Measurements from ENCODE around the gene ARRB2. TPM values are rescaled to one million over a fixed set of nuclear protein-coding genes. Genes with fewer than 3 reads are reported as not detected.

Gene ARRB2
- total and polyA plus RNA-seq, 2 of the 13 experiments (the other 11 are each of a cell fraction or from before 2014, with no cell fraction given) = 21.5 to 49.2 TPM

- TF ChIP-seq ZNF3 (CRISPR knock-in tag; IDR thresholded peaks at IDR 0.05) (no peak), ZNF30 (CRISPR knock-in tag; IDR thresholded peaks at IDR 0.05) (peak; percentile 73; the same call in 1 of the 2 replicates), ZKSCAN8 (CRISPR knock-in tag; IDR thresholded peaks at IDR 0.05; ENCODE audit: borderline replicate concordance) (no peak), NFATC3 (CRISPR knock-in tag; IDR thresholded peaks at IDR 0.05) (no peak), POGZ (CRISPR knock-in tag; IDR thresholded peaks at IDR 0.05) (peak; percentile 54; the same call in 1 of the 2 replicates), ZBTB43 (CRISPR knock-in tag; conservative IDR thresholded peaks at IDR 0.05) (no peak), ZNF878 (CRISPR knock-in tag; IDR thresholded peaks at IDR 0.05) (no peak), ZNF10 (CRISPR knock-in tag; IDR thresholded peaks at IDR 0.05; ENCODE audit: borderline replicate concordance, low read depth) (no peak), SP4 (CRISPR knock-in tag; IDR thresholded peaks at IDR 0.05) (0 out of 2 replicates have a peak, but pooled peaks have one; percentile 27), HMG20B (CRISPR knock-in tag; conservative IDR thresholded peaks at IDR 0.05) (no peak), ZNF282 (IDR thresholded peaks at IDR 0.05; ENCODE audit: partially characterized antibody) (no peak), ZSCAN25 (CRISPR knock-in tag; IDR thresholded peaks at IDR 0.05) (no peak), KLF9 (CRISPR knock-in tag; IDR thresholded peaks at IDR 0.05; ENCODE audit: low read depth) (no peak), KAT7 (CRISPR knock-in tag; IDR thresholded peaks at IDR 0.05; ENCODE audit: borderline replicate concordance) (peak; percentile 42; the same call in 1 of the 2 replicates), THAP8 (CRISPR knock-in tag; IDR thresholded peaks at IDR 0.05; ENCODE audit: borderline replicate concordance) (no peak; the same call in 1 of the 2 replicates), ZNF256 (CRISPR knock-in tag; conservative IDR thresholded peaks at IDR 0.05) (no peak), ZKSCAN5 (CRISPR knock-in tag; IDR thresholded peaks at IDR 0.05) (no peak), RORA (CRISPR knock-in tag; IDR thresholded peaks at IDR 0.05) (no peak), GATAD2A (CRISPR knock-in tag; IDR thresholded peaks at IDR 0.05) (no peak), BRCA1 (CRISPR knock-in tag; IDR thresholded peaks at IDR 0.05) (no peak), ZIK1 (CRISPR knock-in tag; IDR thresholded peaks at IDR 0.05; ENCODE audit: borderline replicate concordance, low read depth) (0 out of 2 replicates have a peak, but pooled peaks have one; percentile 65), CAMTA2 (CRISPR knock-in tag; IDR thresholded peaks at IDR 0.05; ENCODE audit: borderline replicate concordance) (peak; percentile 42; the same call in 1 of the 2 replicates), KLF13 (CRISPR knock-in tag; IDR thresholded peaks at IDR 0.05) (no peak), REXO4 (CRISPR knock-in tag; IDR thresholded peaks at IDR 0.05; ENCODE audit: borderline replicate concordance) (no peak), CREBL2 (CRISPR knock-in tag; IDR thresholded peaks at IDR 0.05; ENCODE audit: borderline replicate concordance) (no peak), REST (IDR thresholded peaks at IDR 0.05; ENCODE audit: borderline replicate concordance in 1 of 2, low read depth in 1 of 2, low read length in 2 of 2) (no peak)
Observed at GRCh38 chr17:4739122-4740024, 28.9 kb downstream of the ARRB2 start, which contains the start of the genes CXCL16 and ZMYND15 (continued).

Measured in HepG2 (cell line).